HG03354 (cell line): ENCODE results near the gene KRTAP19-5.
"Not testable (repeated sequence)": the region's sequence is repeated elsewhere in the genome, so short reads cannot be mapped to it uniquely, and the experiment has no call there.

Experiments used
- ATAC-seq: cut with Tn5 transposase; IDR thresholded peaks from one replicate; pipeline ENCODE4 v1.9.1; 2021; ENCODE audit warnings: mild to moderate bottlenecking; ENCODE audit not compliant: unreplicated experiment, poor library complexity, severe bottlenecking

Gene KRTAP19-5

GRCh38 chr21:30502041-30502440 lies at the start of gene KRTAP19-5:
KRTAP19-5 (minus strand) TSS chr21:30502141; CDS start chr21:30502090, 51 bp downstream.
- no peak for ATAC-seq

GRCh38 chr21:30541764-30542163 lies 39.8 kb upstream of the KRTAP19-5 start, which contains the start of gene KRTAP19-6:
KRTAP19-6 (minus strand) TSS chr21:30541864; CDS start chr21:30541833, 31 bp downstream.
- no peak for ATAC-seq

GRCh38 chr21:30518876-30519275 lies 16.9 kb upstream of the KRTAP19-5 start:
- no peak for ATAC-seq

GRCh38 chr21:30515681-30516080 lies 13.7 kb upstream of the KRTAP19-5 start:
- no peak for ATAC-seq

GRCh38 chr21:30505621-30506205 lies 3.8 kb upstream of the KRTAP19-5 start:
- ATAC-seq: not testable (repeated sequence)

GRCh38 chr21:30497065-30497464 lies 4.9 kb downstream of the KRTAP19-5 start, which contains the start of gene KRTAP19-4:
KRTAP19-4 (minus strand) TSS chr21:30497165; CDS start chr21:30497110, 55 bp downstream.
- ATAC-seq: no peak

- ATAC-seq: no peak
Measured at GRCh38 chr21:30491963-30492428, 9.9 kb downstream of the KRTAP19-5 start, which contains the start of gene KRTAP19-3. KRTAP19-3 (minus strand) TSS chr21:30492013; CDS start chr21:30491957, 56 bp downstream.

GRCh38 chr21:30487336-30487735 lies 14.6 kb downstream of the KRTAP19-5 start, which contains the start of gene KRTAP19-2:
KRTAP19-2 (minus strand) TSS chr21:30487436; CDS start chr21:30487348, 88 bp downstream.
- no peak for ATAC-seq

GRCh38 chr21:30486180-30486579 lies 15.8 kb downstream of the KRTAP19-5 start:
- ATAC-seq: no peak

GRCh38 chr21:30482130-30482529 lies 19.8 kb downstream of the KRTAP19-5 start:
- ATAC-seq: no peak

GRCh38 chr21:30480145-30480544 lies 21.8 kb downstream of the KRTAP19-5 start, which contains the start of gene KRTAP19-1:
KRTAP19-1 (minus strand) TSS chr21:30480367; CDS start chr21:30480317, 50 bp downstream.
- no peak for ATAC-seq

- no peak for ATAC-seq
Measured at GRCh38 chr21:30479259-30479658, 22.7 kb downstream of the KRTAP19-5 start.

- ATAC-seq: no peak
Measured at GRCh38 chr21:30478004-30478403, 23.9 kb downstream of the KRTAP19-5 start.

GRCh38 chr21:30468900-30469714 lies 32.8 kb downstream of the KRTAP19-5 start:
- no peak for ATAC-seq

- ATAC-seq: no peak
Measured at GRCh38 chr21:30463713-30464112, 38.2 kb downstream of the KRTAP19-5 start.
